Suppressor macrophage treated with lipopolysaccharide for 1 hour (primary cell): ENCODE results near the gene GPR55.

Source experiments
- DNase-seq, 3 donors: peaks; one replicate each; pipeline ENCODE4 v3.0.0-alpha.2; 2020 to 2022

The GPR55 gene

DNA sequence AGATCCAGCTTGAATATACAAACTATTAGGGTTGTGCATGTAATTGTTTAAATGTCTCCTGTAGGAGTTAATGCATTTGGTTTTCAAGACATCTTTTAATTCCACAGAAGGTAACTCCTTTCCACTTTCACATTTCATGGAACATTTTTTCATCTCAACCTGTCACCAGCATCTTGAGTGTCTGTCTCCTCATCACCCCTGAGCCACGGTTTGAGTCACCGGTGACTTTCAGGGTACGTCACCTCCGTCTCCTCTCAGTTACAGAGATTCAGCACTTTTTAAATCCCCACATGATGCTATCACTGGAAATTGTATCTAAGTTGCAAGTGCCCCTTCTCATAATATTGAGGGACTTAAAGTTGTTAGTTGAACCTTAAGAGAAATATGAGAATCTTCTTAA lies 25.3 kb downstream of the GPR55 start:
- DNase-seq = no peak

DNA sequence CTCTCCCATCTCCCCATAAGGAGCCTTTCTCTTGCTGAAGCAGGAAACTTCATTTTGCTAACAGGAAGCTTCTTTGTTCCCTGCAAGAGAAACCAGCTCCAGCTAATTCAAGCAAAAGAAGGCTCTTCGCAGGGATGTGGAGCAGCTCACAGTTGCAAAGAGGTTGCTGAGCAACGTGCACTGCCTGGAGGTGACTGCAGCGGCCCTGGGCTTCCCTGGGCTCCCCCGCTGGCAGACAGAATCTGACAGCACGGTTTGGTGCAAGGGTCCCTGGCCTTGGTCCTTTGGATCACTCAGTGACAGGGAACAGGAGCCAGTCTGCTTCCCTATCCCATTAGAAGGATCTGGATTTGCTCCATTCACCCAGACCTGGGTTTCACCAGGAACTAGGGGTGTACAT lies 25.8 kb downstream of the GPR55 start:
- DNase-seq = no peak

DNA sequence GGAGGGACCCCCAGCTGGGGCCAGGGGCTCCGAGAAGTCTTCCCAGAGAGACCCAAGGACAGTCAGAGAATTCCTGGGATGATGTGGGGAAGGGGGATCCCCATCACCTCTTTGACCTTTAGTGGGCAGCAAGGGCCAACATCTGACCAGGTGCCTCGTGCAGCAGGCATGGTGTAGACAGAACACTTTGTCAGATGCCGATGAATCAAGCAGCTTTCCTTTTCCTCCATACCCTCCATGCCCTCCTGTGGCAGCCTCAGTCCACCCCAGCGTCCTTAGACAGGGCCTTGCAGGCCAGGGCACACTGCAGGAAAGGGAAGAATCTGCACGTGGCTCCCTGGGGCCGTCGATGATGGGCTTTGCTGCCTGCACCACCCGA lies 26.3 kb downstream of the GPR55 start:
- DNase-seq = no peak

- peak in 2 of 3 donors; percentile 49 to 57 for DNase-seq
Measured at GRCh38 chr2:230898016-230898712, 26.9 kb downstream of the GPR55 start.

DNA sequence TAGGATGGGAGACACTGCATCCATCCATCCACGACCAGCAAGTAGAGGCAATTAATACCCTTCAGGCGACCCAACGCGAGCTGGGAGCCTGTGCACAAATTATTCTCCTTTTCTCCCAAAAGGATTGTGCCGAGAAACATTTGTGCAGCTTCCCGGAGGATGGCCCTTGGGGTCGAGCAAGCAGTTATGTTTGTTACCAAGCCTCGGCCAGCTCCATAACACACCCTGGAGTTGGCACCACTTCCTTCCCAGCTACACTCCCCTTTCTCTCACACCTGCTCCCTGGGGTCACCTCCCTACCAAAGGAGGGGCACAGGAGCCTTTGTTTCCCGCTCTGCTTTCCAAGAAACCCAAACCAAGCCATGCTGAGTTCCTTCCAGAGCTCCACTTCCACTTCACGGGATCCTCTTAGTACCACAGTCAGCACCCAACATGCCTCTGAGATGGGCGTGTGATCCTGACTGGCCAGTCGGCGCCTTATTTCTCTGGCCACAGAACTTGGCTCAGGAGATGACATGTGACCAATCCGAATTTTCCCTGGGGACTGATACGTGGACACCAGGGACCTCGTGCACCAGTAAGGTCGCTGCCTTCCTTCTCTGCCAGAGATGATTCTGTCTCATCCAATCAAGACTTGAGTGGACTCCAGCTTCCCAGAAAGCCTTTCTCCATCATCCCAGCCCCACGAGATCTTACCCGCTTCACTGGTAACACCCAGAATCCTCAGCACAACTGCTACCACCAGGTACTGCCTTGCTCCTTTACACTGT lies 28.5 kb downstream of the GPR55 start:
- no peak for DNase-seq

DNA sequence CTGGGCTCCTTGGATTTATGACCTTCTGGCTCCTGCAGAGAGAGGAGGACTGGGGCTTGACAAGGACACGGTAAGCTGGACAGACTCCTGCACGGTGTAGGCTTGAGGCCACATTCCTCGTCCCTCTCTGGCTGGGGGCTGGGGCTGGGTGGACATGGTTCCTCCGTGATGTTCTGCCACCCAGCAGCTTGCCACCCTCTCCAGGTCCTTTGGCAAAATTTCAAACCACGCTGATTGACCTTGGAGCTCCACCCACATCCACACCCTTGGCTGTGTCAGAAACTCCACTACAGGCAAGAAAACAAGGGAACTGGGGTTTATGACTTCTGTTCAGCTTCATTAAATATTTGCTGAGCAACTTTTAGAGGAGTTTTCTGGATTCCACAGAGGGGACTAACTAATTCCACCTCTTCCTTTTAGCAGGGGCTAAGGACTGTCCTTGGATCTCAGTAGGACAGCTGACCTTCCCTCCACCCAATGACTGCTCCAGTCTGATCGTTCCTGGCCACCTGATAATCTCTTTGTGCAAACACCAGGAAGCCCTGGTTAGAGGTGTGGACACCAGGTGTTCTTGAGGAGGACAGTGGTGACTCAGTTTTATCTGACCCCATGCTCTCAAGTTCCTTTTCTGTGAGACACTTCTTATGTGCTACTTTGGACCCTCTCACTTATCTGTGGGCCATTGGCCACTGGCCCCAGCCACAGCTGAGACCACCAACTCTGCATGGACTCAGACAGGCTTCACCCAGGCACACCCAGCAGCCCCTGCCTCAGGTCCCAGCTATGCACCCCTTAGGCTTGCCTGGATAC lies 29.3 kb downstream of the GPR55 start:
- no peak for DNase-seq

GRCh38 chr2:230893841-230894781 lies 30.9 kb downstream of the GPR55 start:
- peak; percentile 62 to 75 (median 75) for DNase-seq

GRCh38 chr2:230893338-230893737 lies 31.7 kb downstream of the GPR55 start:
- peak; percentile 55 to 62 (median 58) for DNase-seq

GRCh38 chr2:230891509-230891908 lies 33.5 kb downstream of the GPR55 start:
- DNase-seq = no peak

GRCh38 chr2:230891064-230891463 lies 34.0 kb downstream of the GPR55 start:
- DNase-seq = no peak

- DNase-seq = no peak
Measured at GRCh38 chr2:230890646-230891045, 34.4 kb downstream of the GPR55 start.

DNA sequence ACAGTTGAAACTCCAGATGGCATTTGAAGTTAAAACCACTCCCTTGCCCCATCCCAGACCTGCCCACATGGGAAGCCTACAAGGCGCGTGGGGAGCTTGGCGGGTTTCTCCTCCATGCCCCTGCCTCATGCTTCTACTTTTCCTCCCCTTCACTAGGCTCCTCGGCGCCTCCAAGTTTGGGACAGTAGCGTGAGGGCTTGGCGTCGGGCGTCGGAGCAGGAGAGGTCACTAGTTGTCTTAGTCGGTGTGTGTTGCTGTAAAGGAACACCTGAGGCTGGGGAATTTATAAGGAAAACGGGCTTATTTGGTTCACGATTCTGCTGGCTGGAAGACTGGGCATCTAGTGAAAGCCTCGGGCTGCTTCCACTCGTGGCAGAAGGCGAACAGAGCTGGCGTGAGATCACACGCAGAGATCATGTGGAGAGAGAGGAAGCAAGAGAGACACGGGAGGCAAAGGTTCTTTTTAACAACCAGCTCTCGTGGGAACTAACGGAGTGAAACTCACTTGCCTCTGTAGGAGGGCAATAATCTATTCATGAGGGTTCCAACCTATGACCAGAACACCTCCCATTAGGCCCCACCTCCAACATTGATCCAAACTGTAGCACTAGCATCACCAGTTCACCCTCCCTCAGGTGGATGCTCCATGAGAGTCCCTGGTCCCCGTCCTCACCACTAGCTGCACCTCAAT lies 35.0 kb downstream of the GPR55 start:
- no peak for DNase-seq

- DNase-seq = no peak
Measured at GRCh38 chr2:230888824-230889400, 36.1 kb downstream of the GPR55 start.

DNA sequence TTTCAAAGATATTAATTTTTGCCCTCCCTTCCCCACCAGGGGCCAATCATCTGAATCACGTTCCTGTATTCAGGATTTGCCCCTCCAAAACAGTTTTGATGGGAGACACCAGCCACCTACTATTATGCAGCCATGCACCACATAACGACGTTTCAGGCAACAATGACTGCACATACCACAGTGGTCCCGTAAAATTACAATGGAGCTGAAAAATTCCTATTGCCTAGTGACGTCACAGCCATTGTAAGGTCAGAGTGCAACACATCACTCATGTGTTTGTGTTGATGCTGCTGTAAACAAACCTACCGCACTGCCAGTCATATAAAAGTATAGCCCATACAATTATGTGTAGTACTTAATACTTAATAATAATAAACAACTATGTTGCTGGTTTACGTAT lies 37.7 kb downstream of the GPR55 start:
- DNase-seq = no peak

DNA sequence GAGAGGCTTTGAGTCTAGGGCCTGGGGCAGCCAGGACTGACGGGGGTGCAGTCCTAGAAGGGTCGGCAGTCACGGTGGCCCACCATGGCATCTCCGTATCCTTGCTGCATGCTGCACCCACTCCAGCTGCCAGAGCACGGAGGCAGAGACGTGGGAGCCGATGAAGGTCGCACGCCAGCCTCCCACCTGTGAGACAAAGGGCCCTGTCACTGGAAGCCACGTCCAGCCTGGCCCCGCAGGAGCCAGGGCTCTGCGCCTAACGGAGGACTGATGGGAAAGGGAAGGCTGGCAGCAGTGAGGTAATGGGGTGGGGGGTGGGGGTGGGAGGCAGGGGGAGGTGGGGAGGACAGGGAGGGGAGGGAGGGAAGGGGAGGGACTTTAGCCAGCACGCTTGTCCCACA lies 38.4 kb downstream of the GPR55 start:
- DNase-seq = no peak

- DNase-seq = no peak
Measured at GRCh38 chr2:230886206-230886605, 38.8 kb downstream of the GPR55 start.

- DNase-seq = peak; percentile 81 to 86 (median 84)
Measured at GRCh38 chr2:230885463-230886130, 39.4 kb downstream of the GPR55 start.

GRCh38 chr2:230881840-230882239 lies 43.2 kb downstream of the GPR55 start:
- DNase-seq = no peak

DNA sequence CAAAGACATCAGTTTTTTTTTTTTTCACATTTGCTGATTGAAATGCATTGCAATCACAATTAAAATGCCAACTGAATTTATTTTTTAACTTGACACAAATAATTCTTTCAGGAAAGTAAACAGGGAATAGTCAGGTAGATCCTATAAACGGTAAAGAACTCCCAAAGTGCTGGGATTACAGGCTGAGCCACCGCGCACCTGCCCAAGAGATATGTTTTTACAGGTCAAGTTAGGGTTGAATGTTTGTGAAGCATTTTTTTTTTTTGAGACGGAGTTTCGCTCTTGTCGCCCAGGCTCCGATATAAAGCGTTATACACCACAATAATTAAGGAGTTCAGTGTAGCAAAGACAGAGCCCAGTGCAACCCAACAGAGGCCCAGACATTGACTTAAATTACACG lies 45.2 kb downstream of the GPR55 start:
- no peak for DNase-seq

DNA sequence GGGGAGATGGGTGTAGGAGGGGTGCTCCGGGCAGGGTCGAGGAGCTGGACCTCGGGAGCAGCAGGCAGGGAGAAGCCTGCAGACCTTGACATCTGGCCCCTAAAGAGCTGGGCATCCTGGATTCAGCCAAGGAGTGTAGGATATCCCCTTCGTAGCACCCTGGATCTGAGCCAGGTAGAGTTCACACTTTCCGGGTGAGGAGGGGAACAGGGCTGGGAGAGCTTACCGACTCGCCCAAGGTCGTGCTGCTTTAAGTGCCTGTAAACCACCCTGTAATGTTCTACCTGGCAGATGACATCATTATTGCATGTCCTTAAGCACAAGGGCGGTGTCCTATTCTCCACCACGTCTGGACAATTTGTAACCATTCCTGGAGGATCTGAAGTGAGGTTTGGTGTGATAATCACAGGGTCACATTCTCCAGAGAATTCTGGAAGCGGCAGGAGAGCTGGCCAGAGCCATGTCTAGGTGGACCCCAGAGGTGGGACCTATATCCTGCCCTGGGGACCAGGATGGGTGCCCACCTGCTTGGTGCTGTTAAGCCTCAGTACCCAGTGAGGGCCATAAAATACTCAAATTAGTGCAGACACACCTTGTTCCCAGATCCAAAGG lies 45.7 kb downstream of the GPR55 start:
- no peak for DNase-seq
